ENCODE data around the gene ZNF107.
"Not testable (repeated sequence)": the region's sequence is repeated elsewhere in the genome, so short reads cannot be mapped to it uniquely, and the experiment has no call there.

The ZNF107 gene

GRCh38 chr7:64738403-64738802 lies 72.5 kb downstream of the ZNF107 start:
- not testable (repeated sequence) for DNase-seq

- not testable (repeated sequence) for DNase-seq
Measured at GRCh38 chr7:64738953-64739352, 73.0 kb downstream of the ZNF107 start.

- no peak for DNase-seq
Measured at GRCh38 chr7:64744680-64745079, 78.7 kb downstream of the ZNF107 start.

GRCh38 chr7:64747802-64748201 lies 81.9 kb downstream of the ZNF107 start:
- no peak for DNase-seq

GRCh38 chr7:64753032-64753431 lies 87.1 kb downstream of the ZNF107 start:
- no peak for DNase-seq

GRCh38 chr7:64755865-64756264 lies 89.9 kb downstream of the ZNF107 start:
- no peak for DNase-seq

GRCh38 chr7:64758151-64758550 lies 92.2 kb downstream of the ZNF107 start:
- DNase-seq, result no peak
